HL-60/S4 (cell line): ENCODE measurements around the gene ZNF276.
"Not testable (repeated sequence)": the region's sequence is repeated elsewhere in the genome, so short reads cannot be mapped to it uniquely, and the experiment has no call there.

Experiments
- in situ Hi-C: fragments of 300-500 bp; cut with MboI; formaldehyde crosslinking; loops from 2 replicates; pipeline ENCODE4 v1.14.3; 2022; ENCODE audit warnings: low sequenced_read_pairs

ZNF276 gene

DNA sequence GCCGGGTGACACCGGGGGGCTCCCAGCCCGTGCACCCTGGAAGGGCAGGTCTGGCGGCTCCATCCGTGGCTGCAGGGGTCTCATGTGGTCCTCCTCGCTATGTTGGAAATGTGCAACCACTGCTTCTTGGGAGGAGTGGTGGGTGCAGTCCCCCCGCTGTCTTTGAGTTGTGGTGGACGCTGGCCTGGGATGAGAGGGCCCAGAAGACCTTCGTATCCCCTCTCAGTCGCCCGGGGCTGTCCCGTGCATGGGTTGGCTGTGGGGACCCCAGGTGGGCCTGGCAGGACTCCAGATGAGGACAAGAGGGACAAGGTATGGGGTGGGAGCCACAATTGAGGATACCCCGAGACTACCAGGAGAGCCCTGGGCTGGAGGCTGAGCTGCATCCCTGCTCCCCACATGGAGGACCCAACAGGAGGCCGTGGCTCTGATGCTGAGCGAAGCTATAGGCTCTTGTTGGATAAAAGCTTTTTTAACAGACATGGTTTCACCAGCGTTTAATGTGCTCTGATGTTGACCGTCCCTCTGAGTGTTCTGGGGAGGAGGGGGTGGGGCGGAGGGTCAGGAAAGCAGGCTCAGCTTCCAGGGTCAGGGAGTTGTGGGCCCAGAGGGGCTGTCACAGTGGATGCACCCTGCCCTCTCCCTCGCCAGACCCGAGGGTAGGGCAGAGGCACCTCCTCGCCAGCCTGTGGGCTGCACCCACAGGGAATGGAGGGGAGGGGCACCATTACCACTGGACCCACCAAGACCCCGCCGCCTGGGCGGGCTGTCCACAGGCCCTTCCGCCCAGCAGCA lies 25.3 kb upstream of the ZNF276 start:
- in situ Hi-C loops: no loop called here

GRCh38 chr16:89696670-89697128 lies 24.6 kb upstream of the ZNF276 start:
- in situ Hi-C loops: no loop called here

DNA sequence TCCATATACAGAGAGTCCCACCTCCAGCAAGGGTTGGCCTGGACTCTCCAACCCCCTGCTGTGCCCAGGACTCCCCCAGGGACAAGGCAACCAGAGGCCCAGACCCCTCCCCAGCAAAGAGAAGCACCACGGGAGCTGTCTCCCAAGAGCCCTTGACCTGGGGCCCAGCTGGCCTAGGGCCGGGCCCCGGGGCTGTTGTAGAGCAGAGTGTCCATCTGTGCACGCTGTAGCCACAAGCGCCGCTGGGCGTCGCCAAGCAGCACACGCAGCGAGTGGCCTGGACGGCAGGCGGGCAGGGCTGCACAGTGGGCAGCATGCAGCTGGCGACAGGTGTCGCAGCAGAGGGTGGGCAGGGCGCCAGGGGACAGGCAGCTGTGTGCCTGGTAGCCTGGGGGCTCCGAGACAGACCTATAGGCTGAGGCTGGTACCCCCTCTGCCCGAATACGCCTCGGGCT lies 24.1 kb upstream of the ZNF276 start:
- in situ Hi-C loops: no loop called here

DNA sequence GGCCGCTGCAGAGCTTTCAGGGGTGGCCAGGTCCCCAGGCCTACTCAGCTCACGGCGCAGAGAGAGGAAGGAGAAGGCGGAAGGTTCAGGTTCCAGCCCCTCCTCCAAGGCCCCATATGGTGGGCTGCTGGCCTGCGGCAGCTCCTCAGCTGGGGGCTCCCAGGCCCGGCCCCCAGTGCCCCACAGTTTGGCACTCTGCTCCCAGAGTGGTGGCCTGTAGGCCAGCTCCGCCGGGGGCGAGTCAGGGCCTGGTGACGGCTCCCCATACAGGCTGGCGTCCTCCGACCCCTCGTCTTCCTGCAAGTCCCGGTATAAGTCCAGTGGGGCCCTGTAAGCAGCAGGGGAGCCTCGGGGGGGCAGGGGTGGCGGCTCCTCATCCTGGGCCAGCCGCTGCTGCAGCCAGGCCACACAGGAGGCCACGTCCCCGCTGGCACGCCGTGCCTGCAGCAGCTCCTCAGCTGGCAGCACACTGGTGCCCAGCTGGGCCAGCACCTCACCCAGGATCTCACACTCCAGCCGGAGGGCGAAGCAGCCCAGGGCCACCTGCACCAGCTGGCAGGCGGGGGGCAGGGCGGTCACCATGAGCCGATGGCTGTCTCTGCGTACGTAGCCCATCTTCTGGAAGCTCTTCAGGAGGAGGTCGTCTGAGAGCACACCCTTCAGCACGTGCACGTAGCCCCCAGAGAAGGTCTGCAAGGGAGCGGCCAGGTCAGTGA lies 23.6 kb upstream of the ZNF276 start:
- in situ Hi-C loops: no loop called here

DNA sequence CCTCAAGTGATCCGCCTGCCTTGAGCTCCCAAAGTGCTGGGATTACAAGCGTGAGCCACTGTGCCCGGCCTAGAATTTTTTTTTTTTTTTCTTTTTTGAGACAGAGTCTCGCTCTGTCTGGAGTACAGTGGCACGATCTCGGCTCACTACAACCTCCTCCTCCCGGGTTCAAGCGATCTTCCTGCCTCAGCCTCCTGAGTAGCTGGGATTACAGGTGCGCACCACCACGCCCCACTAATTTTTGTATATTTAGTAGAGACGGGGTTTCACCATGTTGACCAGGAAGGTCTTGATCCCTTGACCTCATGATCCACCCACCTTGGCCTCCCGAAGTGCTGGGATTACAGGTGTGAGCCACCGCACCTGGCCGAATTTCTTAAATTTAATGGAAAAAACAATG lies 22.6 kb upstream of the ZNF276 start:
- in situ Hi-C loops: not testable (repeated sequence)

GRCh38 chr16:89699629-89700099 lies 21.7 kb upstream of the ZNF276 start:
- in situ Hi-C loops: not testable (repeated sequence)

- in situ Hi-C loops: no loop called here
These were observed 21.2 kb upstream of the ZNF276 start for GRCh38 chr16:89700100-89700648.

- in situ Hi-C loops: no loop called here
These were observed 20.5 kb upstream of the ZNF276 start for GRCh38 chr16:89700649-89701424.

DNA sequence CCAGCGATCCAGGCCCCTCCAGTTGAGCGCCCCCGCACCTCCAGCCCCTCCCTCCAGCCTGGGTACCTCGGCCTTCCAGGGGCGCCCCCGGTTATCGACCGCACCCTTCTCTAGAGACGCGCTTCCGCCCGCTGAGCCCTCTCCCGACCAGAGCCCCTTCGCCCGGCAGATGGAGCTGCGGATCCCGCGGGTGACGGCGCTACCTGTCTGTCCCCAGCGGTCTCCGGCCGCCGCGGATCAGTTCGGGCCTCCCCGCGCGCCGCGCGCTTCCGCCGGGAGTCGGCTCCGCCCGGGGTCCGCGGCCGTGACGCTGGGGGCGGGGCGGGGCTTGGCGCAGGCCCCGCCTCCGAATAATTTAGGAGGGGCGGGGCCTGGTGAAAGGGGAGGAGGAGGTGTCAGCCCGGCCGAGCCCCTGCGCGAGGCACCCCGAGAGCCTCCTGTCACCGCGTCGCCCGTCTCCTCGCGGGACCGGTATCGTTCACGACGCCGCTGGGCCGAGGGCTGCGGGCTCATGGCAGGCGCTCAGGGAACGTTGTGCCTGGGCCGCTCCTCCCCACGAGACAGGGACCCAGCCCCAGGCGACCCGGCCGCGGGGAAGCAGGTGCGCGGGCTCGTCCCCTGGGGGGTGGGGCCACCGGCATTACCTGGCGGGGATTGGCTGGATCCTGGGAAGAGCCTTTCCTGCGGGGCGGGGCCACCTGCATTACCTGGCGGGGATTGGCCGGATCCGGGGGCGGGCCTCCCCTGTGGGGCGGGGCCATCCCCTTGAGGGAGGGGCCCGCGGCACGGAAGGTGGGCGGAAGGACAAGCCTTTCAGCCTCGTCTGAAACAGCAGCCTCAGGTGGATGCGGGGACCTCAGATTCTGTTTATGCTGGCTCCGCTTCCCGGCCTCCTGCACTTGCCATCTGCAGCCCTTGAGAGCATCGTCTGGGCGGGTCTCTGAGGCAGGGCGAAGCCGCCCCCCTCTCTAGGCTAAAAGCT lies 19.6 kb upstream of the ZNF276 start, which contains the start of gene SPATA2L:
Gene SPATA2L, minus strand, starts transcription at position 281 of the 982 bp plus-strand sequence. CDS start 473 bp downstream, outside the sequence.
- in situ Hi-C loops: no loop called here

DNA sequence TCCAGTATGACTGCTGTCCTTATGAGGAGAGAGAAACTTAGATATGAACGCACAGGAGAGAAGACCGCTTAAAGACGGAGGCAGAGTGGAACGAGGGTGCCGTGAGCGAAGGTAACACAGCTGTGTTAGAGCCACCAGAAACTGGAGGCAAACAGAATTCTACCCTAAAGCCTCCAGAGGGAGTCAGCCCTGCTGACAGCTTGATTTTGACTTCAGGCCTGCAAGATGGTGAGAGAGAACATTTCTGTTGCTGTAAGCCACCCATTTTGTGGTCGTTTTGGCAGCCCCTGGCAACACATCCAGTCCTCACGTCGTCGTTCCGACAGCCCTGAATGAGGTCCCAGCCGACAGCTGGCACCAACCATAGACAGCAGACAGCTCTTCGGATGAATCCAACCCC lies 17.1 kb upstream of the ZNF276 start:
- in situ Hi-C loops: no loop called here

DNA sequence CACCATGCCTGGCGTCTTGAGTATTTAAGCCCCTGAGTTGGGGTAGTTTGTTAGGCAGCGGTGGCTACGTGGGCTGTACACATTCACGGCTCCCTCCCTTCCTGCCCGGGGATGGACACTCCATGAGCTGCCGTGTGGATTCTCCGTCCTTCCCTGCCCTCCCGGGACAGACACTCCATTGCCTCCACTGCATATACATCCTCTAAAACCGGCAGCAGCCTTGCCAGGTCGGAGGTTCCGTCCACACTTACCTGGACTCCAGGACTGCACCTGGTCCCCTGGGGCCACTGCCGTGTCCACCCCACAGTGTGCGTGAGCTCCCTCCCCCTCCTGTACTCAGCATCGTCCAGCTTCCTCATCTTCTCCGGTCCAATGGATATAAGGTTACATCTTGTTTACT lies 16.3 kb upstream of the ZNF276 start:
- in situ Hi-C loops: no loop called here

DNA sequence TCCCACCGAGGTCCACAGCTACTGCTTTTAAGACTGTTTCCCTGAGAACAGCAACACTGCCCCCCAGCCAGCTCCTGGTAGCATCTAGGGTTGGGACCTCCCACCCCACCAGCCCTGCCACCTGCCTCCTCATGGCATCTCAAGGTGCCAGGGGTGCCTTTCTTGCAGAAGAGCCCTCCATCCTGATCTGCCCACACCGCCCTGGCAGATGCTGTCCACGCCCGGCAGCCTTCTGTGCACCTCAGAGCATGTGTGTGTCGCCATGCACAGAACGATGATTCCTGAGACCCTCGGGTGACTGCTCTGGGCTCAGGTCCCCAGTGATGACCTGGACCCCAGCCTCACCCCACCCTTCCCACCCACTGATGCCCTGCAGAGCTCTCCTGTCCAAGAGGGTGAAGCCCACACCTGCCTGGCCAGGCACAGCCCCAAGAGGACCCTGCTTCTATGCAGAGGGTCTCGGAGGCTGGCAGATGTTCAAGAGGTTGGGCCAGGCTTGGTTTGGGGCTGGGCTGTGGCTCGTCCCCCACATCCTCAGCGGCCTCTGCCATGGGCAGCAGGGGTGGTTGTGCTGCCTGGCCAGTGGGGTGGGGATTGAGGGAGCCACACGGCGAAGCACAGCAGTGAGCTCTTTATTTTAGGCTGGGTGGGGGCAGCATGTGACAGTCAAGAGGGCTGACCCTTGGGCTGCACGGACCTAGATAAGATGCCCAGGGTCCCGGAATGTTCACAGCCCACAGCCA lies 14.6 kb upstream of the ZNF276 start:
- in situ Hi-C loops: no loop called here

DNA sequence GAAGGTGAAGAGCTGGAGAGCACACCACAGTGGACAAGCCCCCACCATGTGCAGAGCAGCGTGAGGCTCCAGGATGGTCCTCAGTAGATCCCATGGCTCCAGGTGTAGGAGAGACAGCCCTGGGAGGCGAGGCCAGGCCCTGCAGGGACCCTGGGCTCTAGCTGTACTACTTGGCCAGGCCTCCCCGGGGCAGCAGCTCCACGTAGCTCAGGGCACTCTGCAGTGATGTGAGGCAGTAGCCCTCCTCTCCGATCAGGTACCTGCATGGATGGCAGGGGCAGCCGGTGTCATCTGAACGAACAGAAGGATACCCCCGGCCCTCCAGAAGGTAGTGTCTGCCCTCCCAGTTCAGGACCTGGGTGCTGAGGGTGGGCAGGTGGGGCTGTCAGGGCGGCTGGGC lies 13.6 kb upstream of the ZNF276 start:
- in situ Hi-C loops: no loop called here

GRCh38 chr16:89708481-89708931 lies 12.8 kb upstream of the ZNF276 start:
- in situ Hi-C loops: no loop called here

DNA sequence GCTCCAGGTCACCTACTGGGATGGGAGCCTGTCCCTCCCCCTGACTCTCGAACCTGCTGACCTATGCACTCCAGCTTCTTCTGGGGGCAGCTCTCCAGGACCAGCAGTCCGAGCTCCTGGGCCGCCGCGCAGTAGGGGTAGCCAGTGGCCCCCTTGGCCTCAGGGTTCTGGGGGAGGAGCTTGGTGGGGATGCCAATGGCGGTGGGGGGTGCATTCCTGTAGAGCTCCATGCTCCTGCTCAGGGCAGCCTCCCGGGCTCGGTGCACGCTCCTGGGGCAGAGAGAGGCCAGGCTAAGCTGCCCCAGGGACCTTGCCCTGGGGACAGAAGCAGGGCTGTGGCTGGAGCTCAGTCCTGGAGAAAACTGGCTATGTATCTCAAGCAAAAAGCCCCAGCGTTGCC lies 12.2 kb upstream of the ZNF276 start:
- in situ Hi-C loops: no loop called here

DNA sequence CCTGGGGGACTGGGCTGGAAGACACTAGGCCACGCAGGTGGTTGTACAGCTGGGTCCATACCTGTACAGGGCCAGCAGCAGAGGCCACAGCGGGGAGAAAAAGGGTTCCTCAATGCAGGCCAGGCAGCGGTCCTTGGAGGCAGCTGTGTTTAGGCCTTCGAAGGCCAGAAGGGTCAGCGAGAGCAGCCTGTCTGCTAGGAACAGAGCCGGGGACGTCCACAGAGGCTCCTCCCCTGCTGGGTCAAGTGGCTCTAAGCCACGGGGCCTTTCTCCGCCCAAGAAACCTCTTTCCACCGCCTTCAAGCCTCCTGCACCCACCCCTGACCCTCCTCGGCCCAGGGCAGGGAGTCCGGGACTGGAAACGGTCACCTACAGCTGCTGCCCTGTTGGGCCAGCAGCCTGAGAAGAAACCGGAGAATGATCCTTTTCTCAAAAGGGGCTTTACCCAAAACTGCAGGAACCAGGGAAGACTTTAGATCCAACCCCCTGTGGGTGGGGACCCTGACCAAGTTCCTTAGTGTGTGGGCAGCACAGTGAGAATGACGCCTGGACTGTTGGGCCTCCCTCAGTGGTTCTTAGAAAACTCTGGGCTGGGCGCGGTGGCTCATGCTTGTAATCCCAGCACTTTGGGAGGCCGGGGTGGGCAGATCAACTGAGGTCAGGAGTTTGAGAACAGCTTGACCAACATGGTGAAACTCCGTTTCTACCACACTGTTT lies 11.5 kb upstream of the ZNF276 start:
- in situ Hi-C loops: no loop called here

GRCh38 chr16:89710709-89711564 lies 10.4 kb upstream of the ZNF276 start:
- in situ Hi-C loops: no loop called here
